Measurements from ENCODE around the gene BGLAP. TPM values are rescaled to one million over a fixed set of nuclear protein-coding genes. Genes with fewer than 3 reads are reported as not detected.

The BGLAP gene
- total RNA-seq (1 to 10 TPM; 1.5 to 1.9 TPM), polyA plus RNA-seq (ENCODE audit: insufficient read length in 2 of 2) (1 to 10 TPM; 2.3 to 5.6 TPM)
- long read RNA-seq, donor 1, result 0 reads
- long read RNA-seq, donor 2, result 0 reads
- long read RNA-seq, donor 3, result 0 reads
- long read RNA-seq, donor 4, partial matches to known transcripts, result 0 of 1 reads
- long read RNA-seq, donor 4, other reads (novel, unspliced or antisense), result 0 of 1 reads

DNA sequence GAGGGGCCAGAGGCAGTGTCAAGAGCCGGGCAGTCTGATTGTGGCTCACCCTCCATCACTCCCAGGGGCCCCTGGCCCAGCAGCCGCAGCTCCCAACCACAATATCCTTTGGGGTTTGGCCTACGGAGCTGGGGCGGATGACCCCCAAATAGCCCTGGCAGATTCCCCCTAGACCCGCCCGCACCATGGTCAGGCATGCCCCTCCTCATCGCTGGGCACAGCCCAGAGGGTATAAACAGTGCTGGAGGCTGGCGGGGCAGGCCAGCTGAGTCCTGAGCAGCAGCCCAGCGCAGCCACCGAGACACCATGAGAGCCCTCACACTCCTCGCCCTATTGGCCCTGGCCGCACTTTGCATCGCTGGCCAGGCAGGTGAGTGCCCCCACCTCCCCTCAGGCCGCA is at the start of gene BGLAP:
TSS of gene BGLAP (plus strand) at position 259 of the 400 bp plus-strand sequence. CDS start at position 307, 48 bp downstream.
- DNase-seq (ENCODE audit: low read depth in 4 of 6, low spot score in 6 of 6), result no peak
- peaks cover 82% of the 10 kb centered on the region for H3K36me3 ChIP-seq (ENCODE audit: control insufficient read depth, insufficient read depth, low read length)
- no peak within 1 kb of the TSS for H3K4me3 ChIP-seq (ENCODE audit: low read depth, low read length)
- 78% methylated on average over 13 of the region's 14 CpGs for WGBS (ENCODE audit: insufficient coverage)
- no peaks in the 10 kb centered on the region for H3K9me3 ChIP-seq (ENCODE audit: control insufficient read depth, insufficient read depth, low read length)
- H3K27me3 ChIP-seq (ENCODE audit: control insufficient read depth, insufficient read depth, low read length), result peaks cover 6% of the 10 kb centered on the region
- peaks cover 33% of the 10 kb centered on the region for H3K4me1 ChIP-seq (ENCODE audit: control insufficient read depth, insufficient read depth, low read length)
- H3K27ac ChIP-seq (ENCODE audit: low read depth, low read length), result no peak within 1 kb of the TSS

DNA sequence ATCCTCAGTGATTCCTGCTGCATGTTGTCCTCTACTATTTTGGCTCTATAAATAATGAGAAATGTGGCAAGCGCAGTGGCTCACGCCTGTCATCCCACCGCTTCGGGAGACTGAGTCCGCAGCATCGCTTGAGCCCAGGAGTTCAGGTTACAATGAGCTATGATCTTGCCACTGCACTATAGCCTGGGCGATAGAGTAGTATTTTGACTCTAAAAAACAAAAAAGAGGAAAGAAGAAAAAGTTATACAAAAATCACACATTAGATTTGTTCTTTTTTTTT is 48.8 kb upstream of the BGLAP start:
- WGBS (ENCODE audit: insufficient coverage), result 50% methylated on average over 4 of the region's 7 CpGs
- H3K4me3 ChIP-seq (ENCODE audit: low read depth, low read length), result peak overlapping the region; percentile 98
- peak overlapping the region; percentile 90 for H3K27ac ChIP-seq (ENCODE audit: low read depth, low read length)
- H3K4me1 ChIP-seq (ENCODE audit: control insufficient read depth, insufficient read depth, low read length), result peaks cover 25% of the 10 kb centered on the region
- H3K9me3 ChIP-seq (ENCODE audit: control insufficient read depth, insufficient read depth, low read length), result no peaks in the 10 kb centered on the region
- no peaks in the 10 kb centered on the region for H3K27me3 ChIP-seq (ENCODE audit: control insufficient read depth, insufficient read depth, low read length)
- H3K36me3 ChIP-seq (ENCODE audit: control insufficient read depth, insufficient read depth, low read length), result peaks cover 17% of the 10 kb centered on the region
- no peak for DNase-seq (ENCODE audit: low read depth in 4 of 6, low spot score in 6 of 6)

DNA sequence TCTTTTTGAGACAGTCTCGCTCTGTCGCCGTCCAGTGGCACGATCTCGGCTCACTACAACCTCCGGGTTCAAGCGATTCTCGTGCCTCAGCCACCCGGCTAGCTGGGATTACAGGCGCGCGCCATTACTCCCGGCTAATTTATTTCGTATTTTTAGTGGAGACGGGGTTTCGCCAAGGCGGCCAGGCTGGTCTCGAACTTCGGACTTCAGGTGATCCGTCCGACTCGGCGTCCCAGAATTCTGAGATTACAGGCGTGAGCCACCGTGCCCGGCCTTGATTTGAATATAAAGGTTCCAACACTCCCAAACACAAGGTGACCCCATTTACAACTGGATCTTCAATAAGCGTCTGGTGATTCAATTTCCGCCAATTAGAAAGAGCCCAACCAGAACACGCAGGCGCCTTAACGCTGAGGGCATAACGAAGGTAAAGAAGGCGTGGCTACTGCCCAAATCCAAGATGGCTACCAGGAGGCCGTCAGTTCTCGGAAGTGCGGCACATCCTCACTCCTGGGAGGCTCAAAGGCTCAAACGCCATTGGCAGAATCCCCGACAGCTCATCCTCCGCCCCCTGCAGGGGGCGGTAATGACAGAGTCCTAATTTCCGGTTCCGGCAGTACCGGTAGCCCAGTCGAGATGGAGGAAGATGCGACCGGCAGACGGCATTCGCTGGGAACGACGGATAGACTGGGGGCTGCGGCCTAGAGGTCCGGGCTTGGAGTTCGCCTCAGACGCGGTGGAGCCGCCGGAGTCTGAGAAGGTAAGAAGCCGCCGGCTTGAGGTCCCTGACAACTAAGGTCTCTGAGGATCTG is 48.3 kb upstream of the BGLAP start, which contains the start of gene SLC25A44:
TSS of gene SLC25A44 (plus strand) at position 617 of the 812 bp plus-strand sequence. CDS start 5,744 bp downstream, outside the sequence.
- H3K4me1 ChIP-seq (ENCODE audit: control insufficient read depth, insufficient read depth, low read length), result peaks cover 25% of the 10 kb centered on the region
- peak; percentile 98 to 100 (median 99) for DNase-seq (ENCODE audit: low read depth in 4 of 6, low spot score in 6 of 6)
- H3K36me3 ChIP-seq (ENCODE audit: control insufficient read depth, insufficient read depth, low read length), result peaks cover 17% of the 10 kb centered on the region
- H3K27ac ChIP-seq (ENCODE audit: low read depth, low read length), result peak within 1 kb of the TSS; percentile 90
- peak within 1 kb of the TSS; percentile 98 for H3K4me3 ChIP-seq (ENCODE audit: low read depth, low read length)
- H3K27me3 ChIP-seq (ENCODE audit: control insufficient read depth, insufficient read depth, low read length), result no peaks in the 10 kb centered on the region
- under 1% methylated on average over 52 of the region's 59 CpGs for WGBS (ENCODE audit: insufficient coverage)
- no peaks in the 10 kb centered on the region for H3K9me3 ChIP-seq (ENCODE audit: control insufficient read depth, insufficient read depth, low read length)

DNA sequence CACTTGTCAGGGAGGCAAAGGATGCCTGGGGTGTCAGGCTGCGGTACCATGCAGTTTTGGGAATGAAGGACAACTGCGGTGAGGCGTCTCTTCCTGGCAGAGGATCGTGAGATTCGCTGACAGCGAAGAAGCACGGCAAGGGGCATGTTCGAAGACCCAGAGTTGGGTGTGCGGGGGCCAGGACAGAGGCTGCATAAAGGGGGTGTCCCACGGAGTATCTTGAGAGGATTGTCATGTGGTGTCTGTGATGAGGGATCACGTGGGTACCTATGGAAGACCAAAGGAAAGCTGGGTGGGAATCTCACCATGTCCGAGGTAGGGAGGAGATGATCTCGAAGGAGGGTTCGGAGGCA is 47.7 kb upstream of the BGLAP start:
- Histone ChIP-seq H3K4me1 (ENCODE audit: control insufficient read depth, insufficient read depth, low read length) (peaks cover 25% of the 10 kb centered on the region), H3K27ac (ENCODE audit: low read depth, low read length) (peak overlapping the region; percentile 90), H3K4me3 (ENCODE audit: low read depth, low read length) (peak overlapping the region; percentile 98), H3K9me3 (ENCODE audit: control insufficient read depth, insufficient read depth, low read length) (no peaks in the 10 kb centered on the region), H3K36me3 (ENCODE audit: control insufficient read depth, insufficient read depth, low read length) (peaks cover 18% of the 10 kb centered on the region), H3K27me3 (ENCODE audit: control insufficient read depth, insufficient read depth, low read length) (no peaks in the 10 kb centered on the region)
- DNase-seq (ENCODE audit: low read depth in 4 of 6, low spot score in 6 of 6), result peak in 1 of 6 donors; percentile 59
- 13% methylated on average over 14 of the region's 14 CpGs for WGBS (ENCODE audit: insufficient coverage)

DNA sequence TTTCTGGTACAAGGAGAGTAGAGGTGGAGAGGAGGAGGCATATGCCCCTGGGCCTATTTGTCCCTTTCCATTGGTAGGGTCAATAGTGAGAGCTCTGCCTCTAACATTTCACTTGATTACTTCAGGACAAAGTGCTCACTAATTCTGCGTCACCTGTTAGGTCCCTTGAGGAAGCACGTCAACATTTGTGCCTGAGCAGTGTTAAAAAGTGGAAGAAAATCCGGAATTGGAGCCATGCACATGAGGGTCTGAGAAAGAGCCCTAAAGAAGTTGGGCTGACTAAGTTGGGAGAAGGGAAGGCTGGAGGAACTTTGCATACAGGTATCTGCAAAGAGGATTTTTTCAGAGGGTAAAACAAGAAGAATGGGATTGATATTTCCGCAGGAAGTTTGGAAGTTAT is 46.1 kb upstream of the BGLAP start:
- WGBS (ENCODE audit: insufficient coverage), result 75% methylated on average over 4 of the region's 4 CpGs
- no peaks in the 10 kb centered on the region for H3K27me3 ChIP-seq (ENCODE audit: control insufficient read depth, insufficient read depth, low read length)
- peaks cover 25% of the 10 kb centered on the region for H3K4me1 ChIP-seq (ENCODE audit: control insufficient read depth, insufficient read depth, low read length)
- no peak overlapping the region for H3K27ac ChIP-seq (ENCODE audit: low read depth, low read length)
- H3K36me3 ChIP-seq (ENCODE audit: control insufficient read depth, insufficient read depth, low read length), result peaks cover 34% of the 10 kb centered on the region
- H3K4me3 ChIP-seq (ENCODE audit: low read depth, low read length), result no peak overlapping the region
- DNase-seq (ENCODE audit: low read depth in 4 of 6, low spot score in 6 of 6), result no peak
- H3K9me3 ChIP-seq (ENCODE audit: control insufficient read depth, insufficient read depth, low read length), result no peaks in the 10 kb centered on the region

DNA sequence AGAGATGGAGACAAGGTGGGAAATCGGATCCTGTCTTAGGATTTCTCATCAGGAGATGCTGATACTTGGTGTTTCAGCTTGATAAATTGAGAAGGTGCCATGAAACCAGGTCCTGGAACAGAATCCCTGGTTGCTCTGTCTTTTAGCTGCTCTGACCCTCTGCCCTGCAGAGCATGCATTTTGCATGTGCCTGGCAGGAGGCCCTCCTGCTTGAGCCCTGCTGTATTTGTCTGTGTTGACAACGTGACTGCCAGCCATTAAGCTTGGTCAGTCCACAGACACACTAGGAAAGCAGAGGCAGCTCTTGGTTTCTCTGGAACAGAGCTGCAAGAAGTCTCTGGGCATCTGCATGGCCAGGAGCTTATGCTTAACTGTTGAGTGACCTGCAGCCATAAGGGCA is 45.5 kb upstream of the BGLAP start:
- Histone ChIP-seq H3K9me3 (ENCODE audit: control insufficient read depth, insufficient read depth, low read length) (no peaks in the 10 kb centered on the region), H3K4me1 (ENCODE audit: control insufficient read depth, insufficient read depth, low read length) (peaks cover 25% of the 10 kb centered on the region), H3K27ac (ENCODE audit: low read depth, low read length) (no peak overlapping the region), H3K27me3 (ENCODE audit: control insufficient read depth, insufficient read depth, low read length) (no peaks in the 10 kb centered on the region), H3K36me3 (ENCODE audit: control insufficient read depth, insufficient read depth, low read length) (peaks cover 38% of the 10 kb centered on the region), H3K4me3 (ENCODE audit: low read depth, low read length) (no peak overlapping the region)
- no peak for DNase-seq (ENCODE audit: low read depth in 4 of 6, low spot score in 6 of 6)
- 79% methylated on average over 2 of the region's 2 CpGs for WGBS (ENCODE audit: insufficient coverage)

DNA sequence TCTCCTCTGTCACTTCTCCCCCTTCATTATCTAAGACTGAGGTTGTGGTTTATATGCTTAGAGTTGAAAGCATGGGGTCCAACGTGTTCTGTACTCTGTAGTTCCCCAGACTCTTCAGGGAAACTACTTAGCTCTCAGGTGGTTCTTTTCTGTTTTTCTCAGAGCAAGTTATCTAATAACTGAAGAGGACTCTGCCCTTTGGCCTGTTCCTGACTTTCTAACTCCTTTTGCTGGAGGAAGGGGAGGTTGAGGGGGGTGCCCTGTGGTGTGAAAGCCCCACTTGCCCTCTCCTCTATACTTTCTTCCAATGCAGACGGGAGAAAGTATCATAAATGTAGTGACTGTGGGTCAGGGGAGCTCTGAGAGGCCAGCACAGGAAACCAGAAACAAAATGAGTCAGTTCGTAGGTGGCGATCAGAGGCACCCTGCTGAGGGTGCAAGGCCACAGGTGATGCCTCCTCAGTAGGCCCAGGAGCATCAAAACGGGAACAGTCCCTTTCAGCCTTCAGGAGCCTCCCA is 43.1 kb upstream of the BGLAP start:
- H3K36me3 ChIP-seq (ENCODE audit: control insufficient read depth, insufficient read depth, low read length), result peaks cover 43% of the 10 kb centered on the region
- no peaks in the 10 kb centered on the region for H3K27me3 ChIP-seq (ENCODE audit: control insufficient read depth, insufficient read depth, low read length)
- 85% methylated on average over 4 of the region's 5 CpGs for WGBS (ENCODE audit: insufficient coverage)
- peaks cover 15% of the 10 kb centered on the region for H3K4me1 ChIP-seq (ENCODE audit: control insufficient read depth, insufficient read depth, low read length)
- H3K4me3 ChIP-seq (ENCODE audit: low read depth, low read length), result no peak overlapping the region
- no peak for DNase-seq (ENCODE audit: low read depth in 4 of 6, low spot score in 6 of 6)
- H3K27ac ChIP-seq (ENCODE audit: low read depth, low read length), result no peak overlapping the region
- no peaks in the 10 kb centered on the region for H3K9me3 ChIP-seq (ENCODE audit: control insufficient read depth, insufficient read depth, low read length)

DNA sequence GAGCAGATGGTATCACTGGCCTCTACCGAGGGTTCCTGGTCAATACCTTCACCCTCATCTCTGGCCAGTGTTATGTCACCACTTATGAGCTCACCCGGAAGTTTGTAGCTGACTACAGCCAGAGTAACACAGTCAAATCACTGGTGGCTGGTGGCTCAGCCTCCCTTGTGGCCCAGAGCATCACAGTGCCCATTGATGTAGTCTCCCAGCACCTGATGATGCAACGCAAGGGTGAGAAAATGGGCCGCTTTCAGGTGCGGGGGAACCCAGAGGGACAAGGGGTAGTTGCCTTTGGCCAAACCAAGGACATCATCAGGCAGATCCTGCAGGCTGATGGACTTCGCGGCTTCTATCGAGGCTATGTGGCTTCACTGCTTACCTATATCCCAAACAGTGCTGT is 41.9 kb upstream of the BGLAP start:
- no peak for DNase-seq (ENCODE audit: low read depth in 4 of 6, low spot score in 6 of 6)
- no peak overlapping the region for H3K4me3 ChIP-seq (ENCODE audit: low read depth, low read length)
- H3K9me3 ChIP-seq (ENCODE audit: control insufficient read depth, insufficient read depth, low read length), result no peaks in the 10 kb centered on the region
- no peaks in the 10 kb centered on the region for H3K27me3 ChIP-seq (ENCODE audit: control insufficient read depth, insufficient read depth, low read length)
- 97% methylated on average over 8 of the region's 8 CpGs for WGBS (ENCODE audit: insufficient coverage)
- H3K27ac ChIP-seq (ENCODE audit: low read depth, low read length), result no peak overlapping the region
- peaks cover 7% of the 10 kb centered on the region for H3K4me1 ChIP-seq (ENCODE audit: control insufficient read depth, insufficient read depth, low read length)
- H3K36me3 ChIP-seq (ENCODE audit: control insufficient read depth, insufficient read depth, low read length), result peaks cover 45% of the 10 kb centered on the region

DNA sequence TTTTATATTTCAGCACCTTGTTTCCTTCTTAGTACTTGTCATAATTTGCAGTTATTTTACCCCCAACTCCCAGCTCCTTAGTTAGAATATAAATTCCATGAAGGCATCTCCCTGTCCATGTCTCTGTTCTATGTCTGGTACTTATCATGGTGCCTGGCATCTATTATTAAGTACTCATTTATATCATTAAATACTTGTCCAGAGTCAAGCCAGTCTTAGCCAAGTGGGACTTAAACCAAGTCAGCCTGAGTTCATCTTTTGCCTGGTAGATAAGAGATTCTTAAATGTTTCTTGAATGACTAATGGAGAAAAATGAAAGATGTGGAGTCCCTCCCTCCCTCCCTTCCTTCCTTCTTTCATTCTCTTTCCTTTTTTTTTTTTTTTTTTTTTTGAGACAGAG is 38.7 kb upstream of the BGLAP start:
- no peak for DNase-seq (ENCODE audit: low read depth in 4 of 6, low spot score in 6 of 6)
- no peak overlapping the region for H3K27ac ChIP-seq (ENCODE audit: low read depth, low read length)
- no peak overlapping the region for H3K4me3 ChIP-seq (ENCODE audit: low read depth, low read length)
- H3K9me3 ChIP-seq (ENCODE audit: control insufficient read depth, insufficient read depth, low read length), result no peaks in the 10 kb centered on the region
- no peaks in the 10 kb centered on the region for H3K27me3 ChIP-seq (ENCODE audit: control insufficient read depth, insufficient read depth, low read length)
- H3K36me3 ChIP-seq (ENCODE audit: control insufficient read depth, insufficient read depth, low read length), result peaks cover 45% of the 10 kb centered on the region
- no peaks in the 10 kb centered on the region for H3K4me1 ChIP-seq (ENCODE audit: control insufficient read depth, insufficient read depth, low read length)

DNA sequence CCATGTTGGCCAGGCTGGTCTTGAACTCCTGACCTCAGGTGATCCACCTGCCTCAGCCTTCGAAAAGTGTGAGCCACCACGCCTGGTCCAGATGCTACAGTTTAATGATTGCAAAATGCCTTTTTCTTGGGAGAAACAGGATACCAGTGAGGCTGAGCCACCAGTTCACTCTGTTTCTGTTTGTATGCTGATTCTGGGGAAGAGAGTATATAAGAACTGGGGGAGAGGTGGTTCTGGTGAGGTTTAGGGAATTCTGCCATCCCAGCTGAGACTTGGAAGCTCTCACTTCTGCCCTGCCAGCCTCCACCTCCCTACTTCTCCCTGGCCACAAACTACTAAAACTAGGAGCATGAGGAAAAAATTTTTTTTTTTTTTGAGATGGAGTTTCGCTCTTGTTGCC is 37.3 kb upstream of the BGLAP start:
- no peak for DNase-seq (ENCODE audit: low read depth in 4 of 6, low spot score in 6 of 6)
- H3K4me3 ChIP-seq (ENCODE audit: low read depth, low read length), result no peak overlapping the region
- H3K36me3 ChIP-seq (ENCODE audit: control insufficient read depth, insufficient read depth, low read length), result peaks cover 47% of the 10 kb centered on the region
- no peaks in the 10 kb centered on the region for H3K4me1 ChIP-seq (ENCODE audit: control insufficient read depth, insufficient read depth, low read length)
- H3K27ac ChIP-seq (ENCODE audit: low read depth, low read length), result no peak overlapping the region
- 92% methylated on average over 2 of the region's 3 CpGs for WGBS (ENCODE audit: insufficient coverage)
- H3K9me3 ChIP-seq (ENCODE audit: control insufficient read depth, insufficient read depth, low read length), result no peaks in the 10 kb centered on the region
- H3K27me3 ChIP-seq (ENCODE audit: control insufficient read depth, insufficient read depth, low read length), result no peaks in the 10 kb centered on the region
